GM18505 (cell line): ENCODE results near the gene GBF1.

Experiments
- ATAC-seq: cut with Tn5 transposase; IDR thresholded peaks from one replicate; pipeline ENCODE4 v1.9.1; 2021; ENCODE audit not compliant: unreplicated experiment
- POLR2A ChIP-seq: IDR thresholded peaks from 4 replicates; pipeline ENCODE4 v1.6.1; 2011; ENCODE audit warnings: borderline replicate concordance; ENCODE audit not compliant: insufficient read depth, insufficient read length; ENCODE audit errors: extremely low read depth

Gene GBF1

GRCh38 chr10:102311025-102311420, 65.7 kb downstream of the GBF1 start:
- ATAC-seq, result no peak
- TF ChIP-seq POLR2A, result no peak

GRCh38 chr10:102312683-102313082, 67.4 kb downstream of the GBF1 start:
- ATAC-seq, result no peak
- TF ChIP-seq POLR2A, result no peak

DNA sequence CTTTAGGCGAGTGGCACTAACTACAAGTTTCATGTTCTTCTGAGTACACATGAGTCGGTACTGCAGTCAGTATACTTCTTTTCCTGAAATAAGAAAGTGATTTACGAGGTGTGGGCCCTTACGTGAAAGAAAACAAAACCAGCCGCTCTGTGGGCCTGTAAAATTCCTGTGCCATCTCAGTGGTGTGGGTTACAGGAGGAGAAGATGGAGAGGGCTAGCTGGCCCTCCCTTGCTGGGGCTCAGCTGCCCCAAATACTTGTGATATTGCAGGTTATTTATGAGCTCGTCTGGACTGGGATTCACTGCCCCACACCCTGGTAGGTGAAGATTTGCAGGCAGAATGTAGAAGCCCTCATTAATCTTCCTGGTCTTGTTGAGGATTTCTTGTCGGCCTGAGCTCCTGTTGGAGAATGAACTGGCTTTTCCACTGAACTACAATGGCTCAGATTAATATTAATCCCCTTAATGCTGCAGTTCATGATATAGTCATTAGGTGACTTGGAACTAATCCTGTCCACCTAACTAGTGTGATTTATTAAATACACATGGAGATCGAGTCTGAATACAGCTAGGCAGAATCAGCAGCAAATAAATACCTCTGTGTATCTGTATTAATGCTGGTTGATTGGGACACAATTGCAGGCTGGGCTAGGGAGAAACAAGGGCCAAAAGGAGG, 68.0 kb downstream of the GBF1 start:
- ATAC-seq, result no peak
- TF ChIP-seq POLR2A, result no peak

DNA sequence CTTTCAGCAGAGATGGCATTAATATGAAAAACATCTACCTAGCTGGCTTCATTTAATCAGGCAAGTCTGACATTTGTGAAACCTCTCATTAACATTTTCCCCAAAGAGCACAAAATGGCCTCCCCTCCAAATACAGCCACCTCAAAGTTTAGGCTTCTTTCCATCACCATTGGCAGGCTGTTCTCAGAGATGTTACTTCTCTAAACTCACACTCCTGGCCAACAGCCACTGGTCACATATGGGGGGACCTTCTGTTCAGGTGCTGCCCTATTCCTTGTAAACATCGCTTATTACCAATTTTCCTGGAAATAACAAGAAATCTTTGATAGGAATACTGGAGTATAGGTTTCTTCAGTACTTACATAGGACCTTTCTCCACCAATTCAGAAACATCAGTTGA, 69.5 kb downstream of the GBF1 start:
- no peak for ATAC-seq
- TF ChIP-seq POLR2A, result no peak

GRCh38 chr10:102316421-102316820, 71.1 kb downstream of the GBF1 start:
- ATAC-seq, result no peak
- no peak for TF ChIP-seq POLR2A

GRCh38 chr10:102322914-102323313, 77.6 kb downstream of the GBF1 start:
- no peak for ATAC-seq

DNA sequence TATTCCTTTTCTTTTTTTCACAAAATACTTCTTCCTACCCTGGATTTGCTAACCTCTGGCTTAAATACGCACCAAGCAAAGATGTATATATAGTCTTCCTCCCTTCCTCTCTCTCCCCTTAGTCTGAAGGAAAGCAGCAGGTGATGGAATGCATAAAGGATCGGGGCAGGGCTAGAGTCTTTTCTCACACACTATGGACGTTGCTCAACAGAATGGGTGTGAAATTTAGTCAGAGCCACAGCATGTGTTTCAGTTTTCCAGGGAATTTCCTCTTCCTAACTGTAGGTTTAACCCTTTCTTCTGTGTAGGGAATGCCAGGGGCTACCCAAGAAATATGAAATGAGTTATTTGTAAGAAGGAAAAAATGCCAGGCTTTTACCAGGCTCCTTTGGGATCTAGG, 78.7 kb downstream of the GBF1 start:
- TF ChIP-seq POLR2A, result no peak
- no peak for ATAC-seq

More at GRCh38 chr10:102322914-102323313, 77.6 kb downstream of the GBF1 start:
- no peak for TF ChIP-seq POLR2A

GRCh38 chr10:102326031-102326430, 80.7 kb downstream of the GBF1 start:
- no peak for ATAC-seq
- TF ChIP-seq POLR2A, result no peak

GRCh38 chr10:102327002-102327401, 81.7 kb downstream of the GBF1 start:
- no peak for ATAC-seq
- TF ChIP-seq POLR2A, result no peak

DNA sequence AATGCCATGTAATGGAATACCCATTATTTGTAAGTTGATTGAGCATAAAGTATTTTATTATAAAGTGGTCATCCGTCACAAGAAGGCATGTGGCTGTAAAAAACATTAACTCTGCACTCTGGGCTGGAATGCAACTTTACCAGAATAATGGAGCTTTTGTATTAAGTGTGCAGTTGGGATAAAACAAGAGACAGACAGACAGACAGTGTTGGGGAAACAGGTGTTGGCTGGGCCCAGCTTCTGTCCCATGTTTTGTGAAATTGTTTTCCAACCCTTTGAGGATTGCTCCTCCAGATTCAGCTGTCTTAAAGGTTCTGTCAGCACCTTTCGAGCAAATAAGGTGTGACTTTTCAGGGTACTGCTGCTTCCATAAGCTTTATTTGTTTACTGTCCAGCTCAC, 82.3 kb downstream of the GBF1 start:
- no peak for TF ChIP-seq POLR2A
- no peak for ATAC-seq

DNA sequence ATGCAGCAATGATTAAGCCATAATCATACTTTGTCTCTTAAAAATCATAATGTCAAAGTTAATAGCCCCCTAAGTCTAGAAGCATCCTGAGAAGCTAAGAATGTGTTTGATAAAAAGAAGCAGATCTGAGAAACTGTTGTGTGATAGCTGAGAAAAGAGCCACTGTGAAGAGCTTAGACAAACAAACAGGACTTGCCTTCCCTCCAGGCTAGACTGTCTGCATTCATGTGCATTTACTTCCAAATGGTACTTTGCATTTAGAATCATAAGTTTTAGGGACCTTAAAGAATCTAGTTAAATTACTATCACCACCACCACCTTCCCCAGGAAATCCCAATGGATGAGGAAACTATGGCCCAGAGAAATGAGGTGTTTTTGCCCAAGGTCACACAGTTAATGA, 87.4 kb downstream of the GBF1 start:
- TF ChIP-seq POLR2A, result no peak
- no peak for ATAC-seq

GRCh38 chr10:102334101-102334500, 88.8 kb downstream of the GBF1 start:
- no peak for TF ChIP-seq POLR2A
- ATAC-seq, result no peak

DNA sequence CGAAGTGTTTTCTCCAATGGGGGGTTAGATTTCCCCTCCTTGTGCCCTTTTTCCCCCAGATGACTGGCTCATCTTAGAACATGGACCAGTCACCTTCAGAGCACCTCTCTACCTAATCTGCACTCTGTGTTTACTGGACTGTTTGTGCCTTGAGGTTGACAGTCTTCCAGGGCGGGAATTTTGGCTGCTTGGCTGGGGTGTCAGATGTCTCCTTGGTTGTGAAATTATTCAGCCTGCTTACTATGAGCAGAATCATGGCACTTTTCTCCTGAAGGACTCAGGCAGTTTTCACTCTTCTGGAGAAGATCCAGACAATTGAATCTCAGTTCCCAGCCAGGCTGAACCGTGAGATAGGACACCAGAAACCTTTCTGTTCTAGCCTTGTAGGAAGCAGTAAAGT, 89.9 kb downstream of the GBF1 start:
- no peak for ATAC-seq
- no peak for TF ChIP-seq POLR2A

DNA sequence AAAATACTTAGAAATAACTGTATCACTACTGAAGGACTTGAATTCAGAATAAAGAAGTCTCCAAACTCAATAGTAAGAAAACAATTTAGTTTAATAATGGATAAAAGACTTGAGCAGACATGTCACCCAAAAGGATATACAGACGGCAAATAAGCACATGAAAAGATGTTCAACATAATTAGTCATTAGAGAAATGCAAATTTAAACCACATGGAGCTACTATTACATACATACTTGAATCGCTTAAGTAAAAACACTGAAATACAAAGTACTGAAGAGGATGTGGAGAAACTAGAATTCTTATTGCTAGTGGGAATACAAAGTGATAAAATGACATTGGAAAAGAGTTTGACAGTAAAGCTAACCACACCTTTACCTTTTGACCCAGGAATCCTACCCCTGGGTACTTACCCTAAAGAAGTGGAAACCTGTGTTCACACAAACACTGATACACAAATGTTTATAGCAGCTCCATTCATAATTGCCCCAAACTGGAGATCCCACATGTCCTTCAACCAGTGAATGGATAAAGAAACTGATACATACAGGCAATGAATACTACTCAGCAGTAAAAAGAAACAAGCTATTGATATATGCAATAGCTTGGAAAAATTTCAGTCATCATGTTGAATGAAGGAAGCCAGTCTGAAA, 95.8 kb downstream of the GBF1 start:
- no peak for ATAC-seq
- TF ChIP-seq POLR2A, result no peak

DNA sequence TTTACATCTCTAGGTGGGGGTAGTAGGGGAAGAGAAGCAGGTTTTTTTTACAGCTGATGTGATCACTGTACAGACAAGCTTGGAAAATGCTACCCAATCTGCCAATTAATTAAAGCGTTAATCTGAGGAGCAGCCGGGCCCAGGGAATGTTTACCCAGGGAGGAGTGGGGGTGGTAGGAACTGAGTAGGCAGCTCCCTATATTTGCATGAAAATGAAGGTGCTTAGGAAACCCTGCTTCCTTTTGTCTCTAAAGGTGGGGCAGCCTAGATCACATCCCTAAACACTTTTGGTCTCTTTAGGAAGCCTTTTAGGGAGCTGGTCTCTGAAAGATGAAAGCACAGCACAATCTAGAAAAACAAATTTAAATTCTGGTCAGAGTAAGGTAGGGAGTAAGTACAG, 97.1 kb downstream of the GBF1 start:
- no peak for TF ChIP-seq POLR2A
- ATAC-seq, result no peak

DNA sequence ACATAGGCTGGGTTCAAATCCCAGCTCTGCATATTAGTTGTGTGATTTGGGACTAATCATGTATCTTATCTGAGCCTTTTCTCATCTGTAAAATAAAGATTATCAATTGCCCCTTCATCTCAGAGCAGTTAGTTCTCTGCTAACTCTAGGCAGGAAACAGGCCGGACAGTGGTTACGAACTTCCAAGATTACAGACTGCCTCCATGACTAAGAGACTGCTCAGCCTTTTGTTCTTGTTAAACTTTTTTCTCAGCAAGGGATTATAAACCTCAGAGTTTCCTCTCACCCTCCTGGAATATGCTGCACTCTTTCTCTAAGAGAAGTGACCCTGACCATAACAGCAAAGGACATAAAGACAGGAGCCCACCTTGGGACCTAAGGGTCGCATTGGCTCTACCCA, 97.6 kb downstream of the GBF1 start:
- no peak for ATAC-seq

More for the DNA sequence above, 97.6 kb downstream of the GBF1 start:
- no peak for TF ChIP-seq POLR2A
